Endothelial cell (in vitro differentiated cells): Measurements from ENCODE around the gene ADRA2B. TPM values are rescaled to one million over a fixed set of nuclear protein-coding genes. Genes with fewer than 3 reads are reported as not detected.
A peak's percentile ranks its signal among the peaks of the same experiment; 100 is the strongest.

ENCODE experiments used
- DNase-seq: peaks from one replicate; pipeline ENCODE4 v3.0.0; 2021; ENCODE audit warnings: low spot score
- H3K27ac Mint-ChIP-seq: one replicate; pipeline ENCODE4 v1.8.0; 2021; ENCODE audit warnings: mixed read lengths, inconsistent platforms; ENCODE audit not compliant: unreplicated experiment
- H3K27me3 Mint-ChIP-seq: one replicate; pipeline ENCODE4 v1.8.0; 2021; ENCODE audit warnings: mild to moderate bottlenecking, moderate library complexity, mixed read lengths, inconsistent platforms; ENCODE audit not compliant: unreplicated experiment
- H3K36me3 Mint-ChIP-seq: one replicate; pipeline ENCODE4 v1.8.0; 2021; ENCODE audit warnings: mild to moderate bottlenecking, low read depth, mixed read lengths, inconsistent platforms; ENCODE audit not compliant: unreplicated experiment
- H3K4me1 Mint-ChIP-seq: one replicate; pipeline ENCODE4 v1.8.0; 2021; ENCODE audit warnings: mild to moderate bottlenecking, mixed read lengths, inconsistent platforms; ENCODE audit not compliant: unreplicated experiment
- H3K4me3 Mint-ChIP-seq: one replicate; pipeline ENCODE4 v1.8.0; 2021; ENCODE audit warnings: mild to moderate bottlenecking, mixed read lengths, inconsistent platforms; ENCODE audit not compliant: unreplicated experiment
- H3K9me3 Mint-ChIP-seq: one replicate; pipeline ENCODE4 v1.8.0; 2021; ENCODE audit warnings: mixed read lengths, inconsistent platforms; ENCODE audit not compliant: unreplicated experiment
- total RNA-seq: library from RNA; stranded (reverse); fragmentation: NEBNext Ultra II Directional; extraction: Animal tissue kit (Norgen Biotek cat#: 25700); gene quantifications from one replicate; pipeline ENCODE4 v1.2.1, GENCODE V29; 2021; ENCODE audit not compliant: unreplicated experiment
- TF ChIP-seq, protein P1 (sequence below): fragments of 200-600 bp; sonication (generic); IDR thresholded peaks from one replicate; pipeline ENCODE4 v1.5.0; 2021; ENCODE audit warnings: antibody characterized with exemption; ENCODE audit not compliant: unreplicated experiment

Gene ADRA2B
- total RNA-seq, 1 donor from 2014 or later = 0.46 TPM

DNA sequence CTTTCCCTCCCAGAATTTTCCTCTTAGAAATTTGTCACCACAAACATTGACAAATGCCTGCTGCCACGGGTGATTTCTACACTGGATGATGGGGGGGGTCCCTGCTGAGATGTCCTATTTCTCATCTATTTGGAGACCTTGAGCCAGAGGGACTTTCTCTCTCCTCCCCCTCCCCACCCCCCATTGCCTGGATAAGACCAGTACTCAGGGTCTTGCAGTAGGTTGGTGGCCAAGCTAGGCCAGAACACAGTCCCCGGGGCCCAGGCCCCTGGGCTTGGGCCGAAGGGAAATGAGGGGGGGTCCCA, 29.4 kb upstream of the ADRA2B start:
- no peaks in the 10 kb centered on the region for H3K36me3 Mint-ChIP-seq

GRCh38 chr2:96145036-96145847, 28.9 kb upstream of the ADRA2B start, which contains the start of gene DUSP2:
Gene DUSP2, minus strand, starts transcription at chr2:96145440. Its CDS starts 86 bp downstream, at chr2:96145354.
- Mint-ChIP-seq H3K9me3 (no peaks in the 10 kb centered on the region), H3K27me3 (peaks cover 18% of the 10 kb centered on the region), H3K27ac (no peak within 1 kb of the TSS), H3K4me1 (peaks cover 8% of the 10 kb centered on the region), H3K36me3 (no peaks in the 10 kb centered on the region), H3K4me3 (peak within 1 kb of the TSS; percentile 74)
- TF ChIP-seq, protein P1, sequence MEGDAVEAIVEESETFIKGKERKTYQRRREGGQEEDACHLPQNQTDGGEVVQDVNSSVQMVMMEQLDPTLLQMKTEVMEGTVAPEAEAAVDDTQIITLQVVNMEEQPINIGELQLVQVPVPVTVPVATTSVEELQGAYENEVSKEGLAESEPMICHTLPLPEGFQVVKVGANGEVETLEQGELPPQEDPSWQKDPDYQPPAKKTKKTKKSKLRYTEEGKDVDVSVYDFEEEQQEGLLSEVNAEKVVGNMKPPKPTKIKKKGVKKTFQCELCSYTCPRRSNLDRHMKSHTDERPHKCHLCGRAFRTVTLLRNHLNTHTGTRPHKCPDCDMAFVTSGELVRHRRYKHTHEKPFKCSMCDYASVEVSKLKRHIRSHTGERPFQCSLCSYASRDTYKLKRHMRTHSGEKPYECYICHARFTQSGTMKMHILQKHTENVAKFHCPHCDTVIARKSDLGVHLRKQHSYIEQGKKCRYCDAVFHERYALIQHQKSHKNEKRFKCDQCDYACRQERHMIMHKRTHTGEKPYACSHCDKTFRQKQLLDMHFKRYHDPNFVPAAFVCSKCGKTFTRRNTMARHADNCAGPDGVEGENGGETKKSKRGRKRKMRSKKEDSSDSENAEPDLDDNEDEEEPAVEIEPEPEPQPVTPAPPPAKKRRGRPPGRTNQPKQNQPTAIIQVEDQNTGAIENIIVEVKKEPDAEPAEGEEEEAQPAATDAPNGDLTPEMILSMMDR = no peak
- peak; percentile 38 for DNase-seq

More for the DNA sequence above, 29.4 kb upstream of the ADRA2B start:
- no peak for DNase-seq
- H3K27ac Mint-ChIP-seq = no peak overlapping the region
- TF ChIP-seq, protein P1 = no peak
- peaks cover 18% of the 10 kb centered on the region for H3K27me3 Mint-ChIP-seq
- no peaks in the 10 kb centered on the region for H3K9me3 Mint-ChIP-seq
- peaks cover 8% of the 10 kb centered on the region for H3K4me1 Mint-ChIP-seq
- peak overlapping the region; percentile 74 for H3K4me3 Mint-ChIP-seq

DNA sequence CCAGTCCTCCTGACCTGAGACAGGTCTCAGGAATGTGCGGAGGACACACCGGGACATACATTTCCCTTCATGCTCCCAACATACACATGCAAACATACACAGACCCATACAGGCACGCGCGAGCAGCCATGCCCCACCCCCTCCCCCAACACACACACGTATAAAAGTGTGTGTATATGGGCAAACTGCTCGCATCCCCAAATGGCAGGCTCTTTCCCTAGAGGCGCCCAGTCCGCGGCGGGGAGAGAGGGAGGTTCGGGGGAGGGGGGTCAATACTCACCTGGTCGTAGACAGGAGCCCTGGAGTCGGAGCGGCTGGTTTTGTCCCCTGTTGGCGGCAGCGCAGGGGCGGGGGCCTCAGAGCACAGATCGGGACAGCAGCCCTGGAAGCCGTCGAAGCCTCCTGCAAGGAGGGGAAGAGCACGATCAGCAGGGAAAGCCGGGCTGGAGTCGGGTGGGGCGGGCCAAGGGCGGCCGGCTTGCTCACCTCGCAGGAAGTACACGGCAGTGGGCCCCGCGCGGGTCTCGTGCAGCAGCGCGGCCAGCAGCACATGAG, 28.2 kb upstream of the ADRA2B start:
- no peak overlapping the region for H3K27ac Mint-ChIP-seq
- H3K4me3 Mint-ChIP-seq = no peak overlapping the region
- DNase-seq = no peak
- TF ChIP-seq, protein P1 = no peak
- H3K36me3 Mint-ChIP-seq = no peaks in the 10 kb centered on the region
- H3K9me3 Mint-ChIP-seq = no peaks in the 10 kb centered on the region
- H3K27me3 Mint-ChIP-seq = peaks cover 18% of the 10 kb centered on the region
- peaks cover 8% of the 10 kb centered on the region for H3K4me1 Mint-ChIP-seq

GRCh38 chr2:96143848-96144480, 27.6 kb upstream of the ADRA2B start:
- Mint-ChIP-seq H3K27me3 (peaks cover 18% of the 10 kb centered on the region), H3K4me1 (peaks cover 8% of the 10 kb centered on the region), H3K4me3 (no peak overlapping the region), H3K9me3 (no peaks in the 10 kb centered on the region), H3K27ac (no peak overlapping the region), H3K36me3 (no peaks in the 10 kb centered on the region)
- TF ChIP-seq, protein P1 = no peak
- peak; percentile 32 for DNase-seq
